Spinal cord (tissue), 10 donors: Measurements from ENCODE around the gene USP17L5. TPM values are rescaled to one million over a fixed set of nuclear protein-coding genes. Genes with fewer than 3 reads are reported as not detected.
"Not testable (repeated sequence)": the region's sequence is repeated elsewhere in the genome, so short reads cannot be mapped to it uniquely, and the experiment has no call there.

Experiments
- DNase-seq, 6 donors: peaks; one replicate each; pipeline versions ENCODE4 v3.0.0 to v3.0.0-alpha.2; 2013 to 2015; ENCODE audit warnings: low spot score in 6 of 6, low read depth in 4 of 6
- H3K27ac ChIP-seq: one replicate; pipeline ENCODE4 v1.5.1; 2013; ENCODE audit warnings: low read depth, low read length, control low read depth
- H3K27me3 ChIP-seq: one replicate; pipeline ENCODE4 v1.6.1; 2013; ENCODE audit warnings: low read length; ENCODE audit not compliant: control insufficient read depth, insufficient read depth
- H3K36me3 ChIP-seq: one replicate; pipeline ENCODE4 v1.6.1; 2013; ENCODE audit warnings: low read length; ENCODE audit not compliant: control insufficient read depth, insufficient read depth
- H3K4me1 ChIP-seq: one replicate; pipeline ENCODE4 v1.6.1; 2013; ENCODE audit warnings: low read length; ENCODE audit not compliant: control insufficient read depth, insufficient read depth
- H3K4me3 ChIP-seq: one replicate; pipeline ENCODE4 v1.5.1; 2013; ENCODE audit warnings: low read depth, low read length, control low read depth
- H3K9me3 ChIP-seq: one replicate; pipeline ENCODE4 v1.6.1; 2013; ENCODE audit warnings: low read length; ENCODE audit not compliant: control insufficient read depth, insufficient read depth
- WGBS: methylation state at CpG from one replicate; pipeline ENCODE4 v1.1.5; 2013; ENCODE audit warnings: missing lambda C conversion rate; ENCODE audit not compliant: insufficient coverage; 5-methylcytosine and 5-hydroxymethylcytosine counted together
- long read RNA-seq, 4 donors: transcript quantifications; one replicate each; lab custom pipeline, GENCODE V29; 2026
- polyA plus RNA-seq, 2 donors: library from polyadenylated mRNA; unstranded; fragments of 120-200 nt; gene quantifications; one replicate each; pipeline ENCODE4 v1.2.1, GENCODE V29; 2013; ENCODE audit not compliant: insufficient read length in 2 of 2
- total RNA-seq, 2 donors: library from RNA; depleted of rRNA in 1 of 2; stranded (reverse); fragments of 120-200 nt in 1 of 2; fragments of >200 nt in 1 of 2; gene quantifications; one replicate each; pipeline versions ENCODE4 v1.2.3 to v1.2.4, GENCODE V29; 2013 to 2014
- donor health status: healthy.

The USP17L5 gene, protein sequence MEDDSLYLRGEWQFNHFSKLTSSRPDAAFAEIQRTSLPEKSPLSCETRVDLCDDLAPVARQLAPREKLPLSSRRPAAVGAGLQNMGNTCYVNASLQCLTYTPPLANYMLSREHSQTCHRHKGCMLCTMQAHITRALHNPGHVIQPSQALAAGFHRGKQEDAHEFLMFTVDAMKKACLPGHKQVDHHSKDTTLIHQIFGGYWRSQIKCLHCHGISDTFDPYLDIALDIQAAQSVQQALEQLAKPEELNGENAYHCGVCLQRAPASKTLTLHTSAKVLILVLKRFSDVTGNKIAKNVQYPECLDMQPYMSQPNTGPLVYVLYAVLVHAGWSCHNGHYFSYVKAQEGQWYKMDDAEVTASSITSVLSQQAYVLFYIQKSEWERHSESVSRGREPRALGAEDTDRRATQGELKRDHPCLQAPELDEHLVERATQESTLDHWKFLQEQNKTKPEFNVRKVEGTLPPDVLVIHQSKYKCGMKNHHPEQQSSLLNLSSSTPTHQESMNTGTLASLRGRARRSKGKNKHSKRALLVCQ
- total RNA-seq (not detected), polyA plus RNA-seq (not detected)
- long read RNA-seq, donor 1 = 0 reads
- long read RNA-seq, donor 2 = 0 reads
- long read RNA-seq, donor 3 = 0 reads
- long read RNA-seq, donor 4 = 0 reads

DNA sequence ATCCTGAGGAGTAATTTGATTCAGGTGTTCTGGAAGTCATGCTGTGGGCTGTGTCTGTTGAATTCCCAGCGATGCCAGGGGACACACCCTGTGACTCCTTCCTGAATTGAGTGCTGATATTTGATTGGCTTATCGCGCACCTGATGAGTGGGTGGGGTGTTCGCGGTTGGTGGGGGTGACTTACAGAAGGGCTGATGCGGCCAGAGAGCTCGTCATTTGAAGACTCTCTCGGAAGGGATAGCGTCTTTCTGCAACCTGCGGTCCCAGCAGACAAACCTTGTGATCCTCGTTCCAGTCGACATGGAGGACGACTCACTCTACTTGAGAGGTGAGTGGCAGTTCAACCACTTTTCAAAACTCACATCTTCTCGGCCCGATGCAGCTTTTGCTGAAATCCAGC is at the start of gene USP17L5:
Gene USP17L5 (plus strand): TSS at position 301 of the 400 bp plus-strand sequence. CDS start 0 bp downstream, at position 301.
- not testable (repeated sequence) for H3K9me3 ChIP-seq, H3K4me1 ChIP-seq, H3K27me3 ChIP-seq, H3K4me3 ChIP-seq, DNase-seq, H3K36me3 ChIP-seq, H3K27ac ChIP-seq
- WGBS = no CpG with 5 or more reads among the region's 15 CpGs

DNA sequence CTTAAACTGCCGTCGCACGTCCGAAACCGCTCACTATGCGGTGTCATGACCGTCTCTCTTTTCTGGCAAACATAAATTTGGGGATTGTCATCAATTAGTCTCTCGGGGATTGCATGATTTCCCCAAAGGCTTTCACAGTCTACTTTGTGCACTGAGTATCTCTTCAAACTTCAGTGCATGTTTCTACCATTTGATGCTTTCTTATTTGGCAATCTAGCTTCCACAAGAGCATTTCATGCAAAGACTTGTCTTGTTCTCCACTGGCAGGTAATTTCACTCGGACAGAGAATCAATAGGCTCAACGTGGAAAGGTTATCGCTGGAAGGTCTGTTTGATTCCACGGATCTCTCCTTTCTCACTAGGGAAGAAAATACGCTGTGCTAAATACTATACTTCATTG is 15.0 kb upstream of the USP17L5 start:
- DNase-seq, H3K27me3 ChIP-seq, H3K36me3 ChIP-seq, H3K9me3 ChIP-seq, H3K27ac ChIP-seq, H3K4me3 ChIP-seq, H3K4me1 ChIP-seq: not testable (repeated sequence)
- no CpG with 5 or more reads among the region's 13 CpGs for WGBS

DNA sequence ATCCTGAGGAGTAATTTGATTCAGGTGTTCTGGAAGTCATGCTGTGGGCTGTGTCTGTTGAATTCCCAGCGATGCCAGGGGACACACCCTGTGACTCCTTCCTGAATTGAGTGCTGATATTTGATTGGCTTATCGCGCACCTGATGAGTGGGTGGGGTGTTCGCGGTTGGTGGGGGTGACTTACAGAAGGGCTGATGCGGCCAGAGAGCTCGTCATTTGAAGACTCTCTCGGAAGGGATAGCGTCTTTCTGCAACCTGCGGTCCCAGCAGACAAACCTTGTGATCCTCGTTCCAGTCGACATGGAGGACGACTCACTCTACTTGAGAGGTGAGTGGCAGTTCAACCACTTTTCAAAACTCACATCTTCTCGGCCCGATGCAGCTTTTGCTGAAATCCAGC is 14.3 kb upstream of the USP17L5 start, which contains the start of gene USP17L24:
Gene USP17L24 (plus strand): TSS at position 301 of the 400 bp plus-strand sequence. CDS start 0 bp downstream, at position 301.
- WGBS = no CpG with 5 or more reads among the region's 15 CpGs

DNA sequence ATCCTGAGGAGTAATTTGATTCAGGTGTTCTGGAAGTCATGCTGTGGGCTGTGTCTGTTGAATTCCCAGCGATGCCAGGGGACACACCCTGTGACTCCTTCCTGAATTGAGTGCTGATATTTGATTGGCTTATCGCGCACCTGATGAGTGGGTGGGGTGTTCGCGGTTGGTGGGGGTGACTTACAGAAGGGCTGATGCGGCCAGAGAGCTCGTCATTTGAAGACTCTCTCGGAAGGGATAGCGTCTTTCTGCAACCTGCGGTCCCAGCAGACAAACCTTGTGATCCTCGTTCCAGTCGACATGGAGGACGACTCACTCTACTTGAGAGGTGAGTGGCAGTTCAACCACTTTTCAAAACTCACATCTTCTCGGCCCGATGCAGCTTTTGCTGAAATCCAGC is 9.6 kb upstream of the USP17L5 start, which contains the start of gene USP17L25:
Gene USP17L25 (plus strand): TSS at position 301 of the 400 bp plus-strand sequence. CDS start 0 bp downstream, at position 301.
- H3K27ac ChIP-seq, H3K36me3 ChIP-seq, H3K4me3 ChIP-seq, H3K9me3 ChIP-seq, DNase-seq, H3K27me3 ChIP-seq, H3K4me1 ChIP-seq: not testable (repeated sequence)
- whole genome bisulfite sequencing = no CpG with 5 or more reads among the region's 15 CpGs

More for the DNA sequence above, 14.3 kb upstream of the USP17L5 start, which contains the start of gene USP17L24:
- H3K4me1 ChIP-seq, H3K4me3 ChIP-seq, H3K9me3 ChIP-seq, H3K36me3 ChIP-seq, DNase-seq, H3K27ac ChIP-seq, H3K27me3 ChIP-seq: not testable (repeated sequence)

DNA sequence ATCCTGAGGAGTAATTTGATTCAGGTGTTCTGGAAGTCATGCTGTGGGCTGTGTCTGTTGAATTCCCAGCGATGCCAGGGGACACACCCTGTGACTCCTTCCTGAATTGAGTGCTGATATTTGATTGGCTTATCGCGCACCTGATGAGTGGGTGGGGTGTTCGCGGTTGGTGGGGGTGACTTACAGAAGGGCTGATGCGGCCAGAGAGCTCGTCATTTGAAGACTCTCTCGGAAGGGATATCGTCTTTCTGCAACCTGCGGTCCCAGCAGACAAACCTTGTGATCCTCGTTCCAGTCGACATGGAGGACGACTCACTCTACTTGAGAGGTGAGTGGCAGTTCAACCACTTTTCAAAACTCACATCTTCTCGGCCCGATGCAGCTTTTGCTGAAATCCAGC is 4.8 kb upstream of the USP17L5 start, which contains the start of gene USP17L26:
Gene USP17L26 (plus strand): TSS at position 301 of the 400 bp plus-strand sequence. CDS start 0 bp downstream, at position 301.
- not testable (repeated sequence) for H3K36me3 ChIP-seq, H3K4me1 ChIP-seq, DNase-seq, H3K27ac ChIP-seq, H3K27me3 ChIP-seq, H3K9me3 ChIP-seq, H3K4me3 ChIP-seq
- WGBS = no CpG with 5 or more reads among the region's 15 CpGs

DNA sequence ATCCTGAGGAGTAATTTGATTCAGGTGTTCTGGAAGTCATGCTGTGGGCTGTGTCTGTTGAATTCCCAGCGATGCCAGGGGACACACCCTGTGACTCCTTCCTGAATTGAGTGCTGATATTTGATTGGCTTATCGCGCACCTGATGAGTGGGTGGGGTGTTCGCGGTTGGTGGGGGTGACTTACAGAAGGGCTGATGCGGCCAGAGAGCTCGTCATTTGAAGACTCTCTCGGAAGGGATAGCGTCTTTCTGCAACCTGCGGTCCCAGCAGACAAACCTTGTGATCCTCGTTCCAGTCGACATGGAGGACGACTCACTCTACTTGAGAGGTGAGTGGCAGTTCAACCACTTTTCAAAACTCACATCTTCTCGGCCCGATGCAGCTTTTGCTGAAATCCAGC is 4.6 kb downstream of the USP17L5 start, which contains the start of gene USP17L27:
Gene USP17L27 (plus strand): TSS at position 301 of the 400 bp plus-strand sequence. CDS start 0 bp downstream, at position 301.
- H3K27ac ChIP-seq, H3K27me3 ChIP-seq, H3K4me1 ChIP-seq, H3K9me3 ChIP-seq, H3K36me3 ChIP-seq, H3K4me3 ChIP-seq, DNase-seq: not testable (repeated sequence)
- WGBS = no CpG with 5 or more reads among the region's 15 CpGs

DNA sequence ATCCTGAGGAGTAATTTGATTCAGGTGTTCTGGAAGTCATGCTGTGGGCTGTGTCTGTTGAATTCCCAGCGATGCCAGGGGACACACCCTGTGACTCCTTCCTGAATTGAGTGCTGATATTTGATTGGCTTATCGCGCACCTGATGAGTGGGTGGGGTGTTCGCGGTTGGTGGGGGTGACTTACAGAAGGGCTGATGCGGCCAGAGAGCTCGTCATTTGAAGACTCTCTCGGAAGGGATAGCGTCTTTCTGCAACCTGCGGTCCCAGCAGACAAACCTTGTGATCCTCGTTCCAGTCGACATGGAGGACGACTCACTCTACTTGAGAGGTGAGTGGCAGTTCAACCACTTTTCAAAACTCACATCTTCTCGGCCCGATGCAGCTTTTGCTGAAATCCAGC is 9.4 kb downstream of the USP17L5 start, which contains the start of gene USP17L28:
Gene USP17L28 (plus strand): TSS at position 301 of the 400 bp plus-strand sequence. CDS start 0 bp downstream, at position 301.
- WGBS = no CpG with 5 or more reads among the region's 15 CpGs
- not testable (repeated sequence) for H3K36me3 ChIP-seq, H3K4me3 ChIP-seq, H3K27ac ChIP-seq, H3K4me1 ChIP-seq, H3K27me3 ChIP-seq, H3K9me3 ChIP-seq, DNase-seq

DNA sequence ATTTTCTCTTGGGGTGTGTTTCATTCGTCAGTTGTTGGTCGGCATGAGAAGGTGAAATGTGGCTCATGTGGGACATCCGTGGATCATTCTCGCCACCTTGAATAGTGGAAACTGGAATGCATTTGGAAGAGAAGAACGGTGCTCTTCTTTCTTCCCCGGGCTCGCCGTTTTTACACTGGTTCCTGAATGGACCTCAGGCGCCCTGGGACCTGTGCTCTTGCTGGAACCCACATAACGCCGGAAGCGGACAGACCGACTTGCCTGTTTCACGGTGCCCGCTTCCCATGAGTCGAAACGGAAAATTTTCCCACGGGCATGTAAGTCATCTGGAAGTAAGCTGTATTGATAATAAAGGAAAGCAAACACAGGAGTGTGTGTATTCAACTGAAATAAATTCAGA is 11.7 kb downstream of the USP17L5 start:
- H3K27me3 ChIP-seq, H3K36me3 ChIP-seq, DNase-seq, H3K4me1 ChIP-seq, H3K9me3 ChIP-seq, H3K4me3 ChIP-seq, H3K27ac ChIP-seq: not testable (repeated sequence)
- WGBS = 94% methylated on average over 8 of the region's 18 CpGs

DNA sequence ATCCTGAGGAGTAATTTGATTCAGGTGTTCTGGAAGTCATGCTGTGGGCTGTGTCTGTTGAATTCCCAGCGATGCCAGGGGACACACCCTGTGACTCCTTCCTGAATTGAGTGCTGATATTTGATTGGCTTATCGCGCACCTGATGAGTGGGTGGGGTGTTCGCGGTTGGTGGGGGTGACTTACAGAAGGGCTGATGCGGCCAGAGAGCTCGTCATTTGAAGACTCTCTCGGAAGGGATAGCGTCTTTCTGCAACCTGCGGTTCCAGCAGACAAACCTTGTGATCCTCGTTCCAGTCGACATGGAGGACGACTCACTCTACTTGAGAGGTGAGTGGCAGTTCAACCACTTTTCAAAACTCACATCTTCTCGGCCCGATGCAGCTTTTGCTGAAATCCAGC is 14.1 kb downstream of the USP17L5 start, which contains the start of gene USP17L29:
Gene USP17L29 (plus strand): TSS at position 301 of the 400 bp plus-strand sequence. CDS start 0 bp downstream, at position 301.
- H3K36me3 ChIP-seq, H3K4me3 ChIP-seq, H3K4me1 ChIP-seq, H3K9me3 ChIP-seq, H3K27me3 ChIP-seq, H3K27ac ChIP-seq, DNase-seq: not testable (repeated sequence)
- WGBS = no CpG with 5 or more reads among the region's 15 CpGs
